ENCODE measurements around the gene MADCAM1.
"Not testable (repeated sequence)": the region's sequence is repeated elsewhere in the genome, so short reads cannot be mapped to it uniquely, and the experiment has no call there.

DNA sequence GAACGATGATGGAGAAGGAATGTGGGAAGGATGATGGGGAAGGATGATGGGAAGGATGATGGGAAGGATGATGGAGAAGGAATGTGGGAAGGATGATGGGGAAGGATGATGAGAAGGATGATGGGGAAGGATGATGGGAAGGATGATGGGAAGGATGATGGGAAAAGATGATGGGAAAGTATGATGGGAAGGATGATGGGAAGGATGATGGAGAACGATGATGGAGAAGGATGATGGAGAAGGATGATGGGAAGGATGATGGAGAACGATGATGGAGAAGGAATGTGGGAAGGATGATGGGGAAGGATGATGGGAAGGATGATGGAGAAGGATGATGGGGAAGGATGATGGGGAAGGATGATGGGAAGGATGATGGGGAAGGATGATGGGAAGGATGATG is 15.2 kb upstream of the MADCAM1 start:
- TF ChIP-seq, protein P1, sequence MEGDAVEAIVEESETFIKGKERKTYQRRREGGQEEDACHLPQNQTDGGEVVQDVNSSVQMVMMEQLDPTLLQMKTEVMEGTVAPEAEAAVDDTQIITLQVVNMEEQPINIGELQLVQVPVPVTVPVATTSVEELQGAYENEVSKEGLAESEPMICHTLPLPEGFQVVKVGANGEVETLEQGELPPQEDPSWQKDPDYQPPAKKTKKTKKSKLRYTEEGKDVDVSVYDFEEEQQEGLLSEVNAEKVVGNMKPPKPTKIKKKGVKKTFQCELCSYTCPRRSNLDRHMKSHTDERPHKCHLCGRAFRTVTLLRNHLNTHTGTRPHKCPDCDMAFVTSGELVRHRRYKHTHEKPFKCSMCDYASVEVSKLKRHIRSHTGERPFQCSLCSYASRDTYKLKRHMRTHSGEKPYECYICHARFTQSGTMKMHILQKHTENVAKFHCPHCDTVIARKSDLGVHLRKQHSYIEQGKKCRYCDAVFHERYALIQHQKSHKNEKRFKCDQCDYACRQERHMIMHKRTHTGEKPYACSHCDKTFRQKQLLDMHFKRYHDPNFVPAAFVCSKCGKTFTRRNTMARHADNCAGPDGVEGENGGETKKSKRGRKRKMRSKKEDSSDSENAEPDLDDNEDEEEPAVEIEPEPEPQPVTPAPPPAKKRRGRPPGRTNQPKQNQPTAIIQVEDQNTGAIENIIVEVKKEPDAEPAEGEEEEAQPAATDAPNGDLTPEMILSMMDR (IDR thresholded peaks at IDR 0.05), result not testable (repeated sequence)
- not testable (repeated sequence) for TF ChIP-seq POLR2A, POLR2AphosphoS5, EP300 (IDR thresholded peaks at IDR 0.05)
